AG08396 (cell line): Measurements from ENCODE around the gene ELAVL4.

ENCODE experiments used
- DNase-seq: peaks from one replicate; pipeline ENCODE4 v3.0.0; 2012; ENCODE audit warnings: low spot score, mixed read lengths

ELAVL4 gene

GRCh38 chr1:50108497-50109059 lies at the start of gene ELAVL4:
Gene ELAVL4, plus strand, starts transcription at chr1:50108920. Its CDS starts 270 bp downstream, at chr1:50109190.
- no peak for DNase-seq

- no peak for DNase-seq
Measured at GRCh38 chr1:50060279-50060678, 48.4 kb upstream of the ELAVL4 start.

- DNase-seq = no peak
Measured at GRCh38 chr1:50066806-50067205, 41.9 kb upstream of the ELAVL4 start.

GRCh38 chr1:50074931-50075330 lies 33.8 kb upstream of the ELAVL4 start:
- no peak for DNase-seq

GRCh38 chr1:50077273-50077672 lies 31.4 kb upstream of the ELAVL4 start:
- no peak for DNase-seq

- no peak for DNase-seq
Measured at GRCh38 chr1:50080904-50081586, 27.7 kb upstream of the ELAVL4 start.

- DNase-seq = no peak
Measured at GRCh38 chr1:50084389-50084788, 24.3 kb upstream of the ELAVL4 start.

- DNase-seq = no peak
Measured at GRCh38 chr1:50091068-50091467, 17.7 kb upstream of the ELAVL4 start.

- no peak for DNase-seq
Measured at GRCh38 chr1:50095716-50096115, 13.0 kb upstream of the ELAVL4 start.

- DNase-seq = no peak
Measured at GRCh38 chr1:50097021-50097679, 11.6 kb upstream of the ELAVL4 start.

GRCh38 chr1:50097791-50098190 lies 10.9 kb upstream of the ELAVL4 start:
- DNase-seq = no peak

GRCh38 chr1:50098591-50099021 lies 10.1 kb upstream of the ELAVL4 start:
- DNase-seq = no peak

GRCh38 chr1:50099654-50100053 lies 9.1 kb upstream of the ELAVL4 start:
- DNase-seq = no peak

- DNase-seq = no peak
Measured at GRCh38 chr1:50103615-50104081, 5.1 kb upstream of the ELAVL4 start.

GRCh38 chr1:50105433-50105832 lies 3.3 kb upstream of the ELAVL4 start:
- DNase-seq = no peak

- no peak for DNase-seq
Measured at GRCh38 chr1:50106095-50106761, 2.5 kb upstream of the ELAVL4 start.

GRCh38 chr1:50109116-50109515 lies 396 bp downstream of the ELAVL4 start:
- DNase-seq = no peak

- DNase-seq = no peak
Measured at GRCh38 chr1:50109647-50110075, 941 bp downstream of the ELAVL4 start.

- no peak for DNase-seq
Measured at GRCh38 chr1:50110151-50110550, 1.4 kb downstream of the ELAVL4 start.

- no peak for DNase-seq
Measured at GRCh38 chr1:50110656-50111055, 1.9 kb downstream of the ELAVL4 start.

GRCh38 chr1:50111503-50111902 lies 2.8 kb downstream of the ELAVL4 start:
- DNase-seq = no peak

- DNase-seq = no peak
Measured at GRCh38 chr1:50112193-50112592, 3.5 kb downstream of the ELAVL4 start.

- no peak for DNase-seq
Measured at GRCh38 chr1:50123071-50123470, 14.4 kb downstream of the ELAVL4 start.
